GM21723 (cell line): Measurements from ENCODE around the gene CACNA2D3.

Source experiments
- ATAC-seq: cut with Tn5 transposase; IDR thresholded peaks from one replicate; pipeline ENCODE4 v1.9.1; 2021; ENCODE audit warnings: mild to moderate bottlenecking, moderate library complexity; ENCODE audit not compliant: unreplicated experiment

Gene CACNA2D3

GRCh38 chr3:54126551-54126950, 4.2 kb downstream of the CACNA2D3 start:
- ATAC-seq = no peak

DNA sequence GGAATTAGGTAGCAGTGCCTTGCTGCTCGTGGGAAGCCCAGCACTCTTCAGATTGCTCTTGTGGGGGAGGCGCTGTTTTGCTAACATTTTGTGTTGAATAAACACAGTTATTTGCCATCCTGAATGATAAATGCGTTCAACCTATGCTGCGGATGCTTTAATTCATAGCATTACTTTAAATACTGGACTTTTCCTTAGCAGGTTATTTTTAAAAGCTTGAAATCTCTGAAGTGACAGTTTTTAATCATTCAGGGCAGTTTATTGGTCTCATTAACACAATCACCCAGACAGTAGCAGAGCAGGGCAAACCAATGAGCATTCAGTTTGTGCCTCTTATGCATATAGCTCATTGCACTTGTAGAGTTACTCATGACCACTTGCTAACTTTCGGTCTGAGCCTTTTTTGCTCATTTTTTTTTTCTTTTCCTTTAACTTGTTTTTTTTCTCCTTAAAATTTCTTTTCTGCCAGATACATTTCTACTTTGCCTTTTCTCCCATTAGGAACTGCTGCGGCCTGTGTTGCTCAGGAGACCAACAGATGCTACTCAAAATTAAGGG, 5.2 kb downstream of the CACNA2D3 start:
- no peak for ATAC-seq

GRCh38 chr3:54131026-54131605, 8.8 kb downstream of the CACNA2D3 start:
- ATAC-seq = no peak

GRCh38 chr3:54131890-54132289, 9.5 kb downstream of the CACNA2D3 start:
- ATAC-seq = no peak

GRCh38 chr3:54132685-54133084, 10.3 kb downstream of the CACNA2D3 start:
- ATAC-seq = no peak

DNA sequence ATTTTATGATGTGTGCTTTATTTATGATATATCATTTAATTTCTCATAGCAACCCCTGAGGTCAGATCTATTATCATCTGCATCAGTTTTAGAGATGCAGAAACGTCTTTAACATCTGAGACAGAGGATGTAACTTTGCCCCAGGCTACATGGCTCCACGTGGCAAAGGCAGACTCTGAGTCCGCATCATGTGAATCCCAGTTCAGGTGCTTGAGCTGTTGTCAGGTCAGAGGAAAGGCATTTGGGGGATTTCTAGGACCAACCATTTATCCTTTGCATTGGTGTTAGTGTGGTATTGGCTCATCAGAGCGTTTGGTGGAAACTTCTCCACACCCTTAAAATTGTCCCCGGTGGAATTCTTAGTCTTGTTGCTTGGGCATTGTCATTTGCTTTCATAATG, 10.8 kb downstream of the CACNA2D3 start:
- ATAC-seq = no peak

GRCh38 chr3:54134155-54134554, 11.8 kb downstream of the CACNA2D3 start:
- no peak for ATAC-seq

DNA sequence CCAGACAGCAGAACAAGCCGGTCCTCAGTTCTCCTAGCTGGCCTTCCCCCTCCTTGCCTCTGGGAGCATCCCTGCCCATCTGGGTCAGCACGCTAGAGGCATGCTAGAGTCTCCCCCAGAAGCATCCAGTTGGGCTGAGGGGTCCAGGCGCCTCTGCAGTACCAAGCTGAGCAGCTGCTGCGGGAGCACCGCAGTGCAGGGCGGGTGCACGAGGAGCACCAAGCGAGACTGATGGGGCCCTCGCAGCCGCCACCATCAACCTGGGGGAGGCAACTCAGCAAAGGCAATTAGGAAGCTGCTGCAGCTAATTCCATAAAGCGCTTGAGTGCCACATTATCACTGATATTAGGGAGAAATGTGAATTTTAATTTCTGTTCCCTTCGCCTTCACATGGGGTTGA, 12.4 kb downstream of the CACNA2D3 start:
- ATAC-seq = no peak

GRCh38 chr3:54137311-54137710, 15.0 kb downstream of the CACNA2D3 start:
- no peak for ATAC-seq

DNA sequence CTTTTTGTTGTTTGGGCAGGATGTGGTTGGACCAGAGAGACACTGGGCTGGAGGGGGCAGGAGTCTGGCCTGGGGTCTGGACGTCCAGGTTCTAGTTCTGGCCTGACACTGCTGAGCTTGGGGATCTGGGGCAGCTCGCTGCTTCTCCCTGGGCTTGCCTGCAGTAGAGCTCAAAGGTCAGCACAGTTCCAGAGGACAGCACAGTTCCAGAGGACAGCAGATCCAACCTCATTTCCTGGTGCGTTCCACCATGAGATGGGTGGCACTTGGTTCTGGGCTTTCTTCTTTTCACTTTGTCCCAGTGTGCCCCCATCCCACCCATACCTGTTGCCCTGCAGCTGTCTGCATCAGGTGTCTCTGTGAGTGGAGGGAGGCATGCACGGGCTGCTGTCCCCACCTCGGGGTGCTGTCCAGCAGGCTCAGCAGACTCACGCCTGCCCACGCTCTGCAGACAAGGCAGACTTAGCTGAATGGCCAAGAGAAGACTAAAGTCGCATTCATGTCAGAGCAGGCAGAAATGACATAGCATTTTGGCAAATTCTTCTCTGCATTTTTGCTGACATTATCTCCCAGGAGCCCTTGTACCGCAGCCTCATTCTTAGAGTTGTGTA, 16.7 kb downstream of the CACNA2D3 start:
- no peak for ATAC-seq

DNA sequence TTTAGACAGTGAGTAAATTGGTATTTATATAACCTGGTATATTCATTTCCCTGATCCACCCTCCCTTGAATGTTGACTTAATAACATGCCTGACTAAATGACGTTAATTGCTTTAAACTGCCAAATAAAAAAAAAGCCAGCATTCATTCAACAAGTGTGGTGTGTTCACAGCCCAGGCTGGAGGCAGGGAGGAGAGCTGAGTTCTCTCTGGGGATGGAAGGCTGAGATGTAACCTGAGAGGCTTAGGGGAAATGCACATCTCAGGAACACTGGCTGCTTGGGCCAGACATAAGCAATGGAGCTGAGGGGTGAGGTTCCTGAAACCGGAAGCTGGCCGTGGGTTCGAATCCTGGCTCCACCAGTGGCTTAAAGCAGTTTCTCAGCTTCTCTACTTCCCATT, 17.3 kb downstream of the CACNA2D3 start:
- no peak for ATAC-seq

DNA sequence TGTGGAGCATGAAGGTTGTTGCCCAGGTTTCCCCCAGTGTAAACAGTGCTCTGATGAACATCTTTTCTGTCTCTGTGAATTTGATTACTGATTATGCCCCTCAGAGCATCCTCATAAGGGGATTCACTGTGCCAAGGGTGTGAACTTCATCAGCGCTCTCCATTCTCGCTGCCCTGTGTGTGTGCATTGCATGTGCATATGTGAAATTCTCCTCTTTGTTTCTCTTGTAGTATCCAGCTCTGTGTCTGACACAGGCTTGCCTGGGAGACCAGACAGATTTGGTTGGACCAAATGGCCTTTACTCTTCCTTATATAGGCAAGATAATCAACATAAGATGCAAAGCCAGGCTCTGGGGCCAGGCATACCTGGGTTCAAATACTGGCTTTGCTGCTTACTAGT, 21.9 kb downstream of the CACNA2D3 start:
- no peak for ATAC-seq

DNA sequence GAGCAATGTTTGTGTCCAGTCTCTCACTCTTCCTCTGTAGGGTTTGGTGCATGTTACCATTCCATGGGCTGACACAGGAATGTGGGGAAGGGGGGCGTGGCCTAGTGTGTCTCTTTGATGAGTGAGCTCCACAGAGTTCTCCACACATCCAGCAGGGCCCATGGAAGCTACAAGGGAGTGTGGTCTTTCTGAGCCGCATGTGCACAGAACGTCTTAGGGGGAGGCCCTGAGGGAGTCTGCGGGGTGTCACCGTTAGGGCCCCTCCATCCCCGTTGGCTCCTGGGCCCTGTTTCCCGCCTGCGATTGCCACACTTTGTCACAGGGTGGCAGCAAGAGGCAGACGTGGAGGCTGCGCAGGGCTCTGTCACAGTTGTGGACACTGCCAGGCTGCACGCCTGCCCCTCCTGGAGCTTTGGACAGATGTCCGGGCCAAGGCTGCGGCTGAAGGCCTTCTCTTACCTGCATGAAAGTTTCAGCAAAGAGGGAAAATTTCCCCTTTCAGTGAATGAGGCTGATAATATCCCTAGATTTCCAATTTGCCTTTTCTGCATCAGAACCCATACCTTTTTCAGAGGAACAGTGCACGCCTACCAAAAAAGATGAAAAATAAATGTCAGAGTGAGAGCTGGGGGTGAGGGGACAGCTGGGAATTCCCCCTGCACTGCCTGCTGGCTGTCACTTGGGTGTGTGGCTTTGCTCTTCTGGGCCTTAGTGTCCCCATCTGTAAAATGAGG, 24.3 kb downstream of the CACNA2D3 start:
- ATAC-seq = no peak

- ATAC-seq = no peak
These were observed 28.6 kb downstream of the CACNA2D3 start for GRCh38 chr3:54150864-54151467.

DNA sequence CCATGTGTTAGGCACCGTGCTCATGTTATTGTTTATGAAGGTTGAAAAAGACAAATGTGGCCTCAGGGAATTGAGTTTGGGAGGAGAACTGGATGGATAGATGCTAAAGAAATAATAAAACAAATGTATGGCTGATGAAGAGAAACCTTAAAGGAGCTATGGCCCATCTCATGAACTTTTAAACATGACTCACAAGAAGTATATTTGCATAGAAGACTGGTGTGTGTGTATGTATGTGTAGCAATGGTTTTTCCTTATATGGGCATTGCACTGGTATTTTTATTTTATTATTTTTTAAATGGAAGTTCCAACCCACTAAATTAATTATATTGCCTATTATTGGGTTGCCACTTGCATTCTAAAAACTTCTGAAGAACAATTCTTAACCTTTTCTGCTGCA, 31.1 kb downstream of the CACNA2D3 start:
- ATAC-seq = no peak

DNA sequence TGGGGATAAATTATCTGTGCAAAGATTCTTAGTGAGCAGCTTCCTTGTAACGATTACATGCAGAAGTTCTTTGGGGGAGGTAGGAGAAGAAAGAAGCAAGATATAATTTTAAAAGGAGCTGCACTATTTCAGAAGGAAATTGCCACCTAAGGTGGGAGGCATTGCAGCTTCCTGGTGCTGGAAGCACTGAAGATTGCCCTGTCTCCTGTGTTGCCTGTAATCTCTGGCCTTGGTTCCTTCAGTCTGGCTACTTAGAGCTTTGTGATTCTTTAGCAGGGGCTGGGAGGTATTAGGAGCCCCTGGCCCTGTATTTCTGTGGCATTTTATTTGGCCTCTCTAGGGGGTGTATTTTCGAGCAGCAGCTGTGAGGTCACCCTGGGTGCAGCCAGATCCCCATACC, 35.5 kb downstream of the CACNA2D3 start:
- no peak for ATAC-seq

DNA sequence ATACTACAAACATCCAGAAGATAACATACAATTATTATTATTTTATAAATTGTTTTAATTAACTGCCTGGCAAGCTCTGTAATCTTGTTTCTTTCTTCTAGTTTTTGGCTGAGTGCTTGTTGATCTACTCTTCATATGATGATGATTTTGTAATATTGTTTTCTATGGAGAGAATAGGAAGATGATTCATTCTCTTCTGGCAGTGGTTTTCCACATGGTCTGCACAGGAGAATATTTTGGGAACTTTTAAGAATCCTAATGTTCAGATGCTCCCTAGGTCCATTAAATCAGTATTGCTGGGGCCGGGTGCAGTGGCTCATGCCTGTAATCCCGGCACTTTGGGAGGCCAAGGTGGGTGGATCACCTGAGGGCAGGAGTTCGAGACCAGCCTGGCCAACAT, 37.6 kb downstream of the CACNA2D3 start:
- no peak for ATAC-seq

GRCh38 chr3:54163441-54163840, 41.1 kb downstream of the CACNA2D3 start:
- ATAC-seq = no peak

GRCh38 chr3:54164192-54164975, 42.0 kb downstream of the CACNA2D3 start:
- no peak for ATAC-seq

DNA sequence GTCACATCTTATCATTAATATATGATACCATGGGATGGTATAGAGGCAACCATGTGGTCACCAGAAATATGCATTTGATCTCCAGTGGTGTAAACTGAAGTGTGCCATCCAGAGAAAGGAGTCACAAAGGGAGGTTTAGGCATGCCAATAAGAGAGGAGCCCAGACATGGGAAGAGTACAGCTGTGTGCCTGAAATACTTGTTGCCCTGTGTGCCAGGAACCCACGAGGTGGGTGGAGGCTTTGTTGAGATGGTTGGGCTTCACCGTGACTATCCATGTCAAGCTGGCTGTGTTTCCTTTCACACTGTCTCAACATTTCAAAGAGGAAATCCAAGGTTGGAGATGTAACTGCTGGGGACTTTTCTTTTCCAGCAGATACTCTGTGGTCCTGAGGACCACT, 43.5 kb downstream of the CACNA2D3 start:
- no peak for ATAC-seq

DNA sequence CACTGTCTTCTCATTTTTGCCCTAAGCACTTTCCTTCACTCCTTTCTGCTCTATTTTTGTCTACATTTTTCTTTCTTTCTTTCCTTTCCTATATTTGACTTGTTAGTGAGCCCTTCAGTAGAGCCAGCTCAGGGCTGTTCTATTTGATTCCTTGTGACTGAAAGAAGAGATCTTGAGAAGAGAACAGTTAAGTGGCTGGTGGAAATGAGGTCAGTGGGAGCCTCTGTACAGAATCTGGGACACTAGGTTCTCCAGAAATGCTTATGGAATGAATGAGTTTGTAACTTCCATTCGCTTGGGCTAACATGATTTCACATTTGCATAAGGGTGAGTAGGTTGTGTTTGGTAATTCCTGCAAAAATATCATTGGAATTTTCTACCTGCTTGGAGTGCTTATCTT, 45.6 kb downstream of the CACNA2D3 start:
- no peak for ATAC-seq
